Right atrium auricular region (tissue), 2 donors: ENCODE results near the gene TMEM116. TPM values are rescaled to one million over a fixed set of nuclear protein-coding genes. Genes with fewer than 3 reads are reported as not detected.

ENCODE experiments used
- DNase-seq: peaks from one replicate; pipeline ENCODE4 v3.0.0-alpha.2; 2019; ENCODE audit warnings: low spot score
- H3K27ac ChIP-seq, 2 donors: fragments of 200-600 bp; sonication (generic); 1 replicate in 1 of 2; 2 replicates in 1 of 2; pipeline ENCODE4 v1.5.1; 2016 to 2019
- H3K27me3 ChIP-seq, 2 donors: fragments of 200-600 bp; sonication (generic); one replicate each; pipeline versions ENCODE4 v1.5.1 to v1.6.0; 2017 to 2019
- H3K36me3 ChIP-seq: fragments of 200-600 bp; sonication (generic); one replicate; pipeline ENCODE4 v1.5.1; 2016
- H3K4me1 ChIP-seq, 2 donors: fragments of 200-600 bp; sonication (generic); one replicate each; pipeline versions ENCODE4 v1.5.1 to v1.6.0; 2017 to 2019
- H3K4me3 ChIP-seq, 2 donors: fragments of 200-600 bp; sonication (generic); 1 replicate in 1 of 2; 2 replicates in 1 of 2; pipeline ENCODE4 v1.5.1; 2017 to 2019; ENCODE audit warnings: mild to moderate bottlenecking in 1 of 2, moderate library complexity in 1 of 2
- H3K9me3 ChIP-seq, 2 donors: fragments of 200-600 bp; sonication (generic); one replicate each; pipeline ENCODE4 v1.5.1; 2019
- CTCF ChIP-seq, 2 donors: fragments of 200-600 bp; sonication (generic); IDR thresholded peaks; one replicate each; pipeline ENCODE4 v1.5.1; 2019; ENCODE audit warnings: antibody characterized with exemption in 2 of 2
- total RNA-seq, 2 donors: library from RNA; depleted of rRNA; stranded (reverse); fragments of >200 nt; gene quantifications; one replicate each; pipeline ENCODE4 v1.1.0, GENCODE V29; 2016

The TMEM116 gene
- total RNA-seq, 2 donors from 2014 or later, result 9.3 to 30.0 TPM

GRCh38 chr12:111905502-111905901 lies 107.5 kb downstream of the TMEM116 start:
- peaks cover 4% of the 10 kb centered on the region for H3K36me3 ChIP-seq
- H3K9me3 ChIP-seq, result no peaks in the 10 kb centered on the region
- no peak overlapping the region for H3K27ac ChIP-seq
- H3K4me3 ChIP-seq, result no peak overlapping the region
- TF ChIP-seq CTCF (IDR thresholded peaks at IDR 0.05), result no peak
- no peak for DNase-seq
- H3K27me3 ChIP-seq, result no peaks in the 10 kb centered on the region
- no peaks in the 10 kb centered on the region for H3K4me1 ChIP-seq

GRCh38 chr12:111904446-111904975 lies 108.5 kb downstream of the TMEM116 start:
- no peak overlapping the region for H3K27ac ChIP-seq
- no peaks in the 10 kb centered on the region for H3K9me3 ChIP-seq
- H3K36me3 ChIP-seq, result peaks cover 4% of the 10 kb centered on the region
- TF ChIP-seq CTCF (IDR thresholded peaks at IDR 0.05), result no peak
- no peaks in the 10 kb centered on the region for H3K4me1 ChIP-seq
- DNase-seq, result no peak
- H3K4me3 ChIP-seq, result no peak overlapping the region
- H3K27me3 ChIP-seq, result no peaks in the 10 kb centered on the region

- Histone ChIP-seq H3K9me3 (no peaks in the 10 kb centered on the region), H3K36me3 (peaks cover 13% of the 10 kb centered on the region)
Observed at GRCh38 chr12:111901182-111901581, 111.8 kb downstream of the TMEM116 start.

GRCh38 chr12:111894556-111894955 lies 118.4 kb downstream of the TMEM116 start:
- TF ChIP-seq CTCF (IDR thresholded peaks at IDR 0.05), result no peak
- H3K4me1 ChIP-seq, result no peaks in the 10 kb centered on the region
- no peak overlapping the region for H3K4me3 ChIP-seq
- DNase-seq, result no peak
- no peaks in the 10 kb centered on the region for H3K27me3 ChIP-seq
- H3K36me3 ChIP-seq, result peaks cover 61% of the 10 kb centered on the region
- H3K9me3 ChIP-seq, result no peaks in the 10 kb centered on the region
- H3K27ac ChIP-seq, result no peak overlapping the region

More at GRCh38 chr12:111901182-111901581, 111.8 kb downstream of the TMEM116 start:
- Histone ChIP-seq H3K27ac (no peak overlapping the region), H3K4me1 (no peaks in the 10 kb centered on the region), H3K4me3 (no peak overlapping the region), H3K27me3 (no peaks in the 10 kb centered on the region)
- TF ChIP-seq CTCF (IDR thresholded peaks at IDR 0.05), result no peak
- DNase-seq, result no peak

GRCh38 chr12:111893287-111893686 lies 119.7 kb downstream of the TMEM116 start:
- Histone ChIP-seq H3K9me3 (no peaks in the 10 kb centered on the region), H3K27me3 (no peaks in the 10 kb centered on the region), H3K4me3 (no peak overlapping the region), H3K27ac (no peak overlapping the region), H3K4me1 (no peaks in the 10 kb centered on the region), H3K36me3 (peaks cover 73% of the 10 kb centered on the region)
- TF ChIP-seq CTCF (IDR thresholded peaks at IDR 0.05), result no peak
- no peak for DNase-seq
